ACHN (cell line): Measurements from ENCODE around the gene PCBD1.

ENCODE experiments used
- DNase-seq: peaks from one replicate; pipeline ENCODE4 v3.0.0-alpha.2; 2015
- in situ Hi-C: cut with HindIII; loops from 2 replicates; pipeline ENCODE4 v1.10.0; 2017; ENCODE audit warnings: low sequenced_read_pairs, low pct_ligation_motif_present, low pct_unique_long_range_greater_than_20kb

PCBD1 gene

GRCh38 chr10:70887804-70888800 lies at the start of gene PCBD1:
Gene PCBD1, minus strand, starts transcription at chr10:70888565. Its CDS starts 32 bp downstream, at chr10:70888533.
- DNase-seq, result peak; percentile 88
- in situ Hi-C loops, result no loop called here

GRCh38 chr10:70937661-70938060 lies 49.3 kb upstream of the PCBD1 start:
- in situ Hi-C loops, result no loop called here
- no peak for DNase-seq

GRCh38 chr10:70936111-70936510 lies 47.7 kb upstream of the PCBD1 start:
- in situ Hi-C loops, result no loop called here
- DNase-seq, result no peak

- no peak for DNase-seq
- in situ Hi-C loops, result no loop called here
Observed at GRCh38 chr10:70935631-70936030, 47.3 kb upstream of the PCBD1 start.

GRCh38 chr10:70935125-70935625 lies 46.8 kb upstream of the PCBD1 start:
- in situ Hi-C loops, result no loop called here
- no peak for DNase-seq

GRCh38 chr10:70934701-70935100 lies 46.3 kb upstream of the PCBD1 start:
- in situ Hi-C loops, result no loop called here
- DNase-seq, result no peak

- in situ Hi-C loops, result no loop called here
Observed at GRCh38 chr10:70932392-70933196, 44.2 kb upstream of the PCBD1 start.

GRCh38 chr10:70931168-70931815 lies 42.9 kb upstream of the PCBD1 start:
- DNase-seq, result peak; percentile 93
- in situ Hi-C loops, result no loop called here

More at GRCh38 chr10:70932392-70933196, 44.2 kb upstream of the PCBD1 start:
- no peak for DNase-seq

GRCh38 chr10:70930263-70931000 lies 42.1 kb upstream of the PCBD1 start:
- in situ Hi-C loops, result no loop called here
- no peak for DNase-seq

GRCh38 chr10:70928140-70928539 lies 39.8 kb upstream of the PCBD1 start:
- in situ Hi-C loops, result no loop called here
- no peak for DNase-seq

- no peak for DNase-seq
- in situ Hi-C loops, result no loop called here
Observed at GRCh38 chr10:70927189-70927943, 39.0 kb upstream of the PCBD1 start.

GRCh38 chr10:70926226-70927000 lies 38.0 kb upstream of the PCBD1 start:
- in situ Hi-C loops, result no loop called here
- no peak for DNase-seq

- in situ Hi-C loops, result no loop called here
- DNase-seq, result peak; percentile 39
Observed at GRCh38 chr10:70925377-70926225, 37.2 kb upstream of the PCBD1 start.

GRCh38 chr10:70923696-70924095 lies 35.3 kb upstream of the PCBD1 start:
- DNase-seq, result no peak
- in situ Hi-C loops, result no loop called here

- in situ Hi-C loops, result no loop called here
- DNase-seq, result no peak
Observed at GRCh38 chr10:70921285-70921684, 32.9 kb upstream of the PCBD1 start.

GRCh38 chr10:70920519-70920918 lies 32.2 kb upstream of the PCBD1 start:
- in situ Hi-C loops, result no loop called here
- DNase-seq, result no peak
